GM19452 (cell line): ENCODE measurements around the gene HSFX3.
"Not testable (repeated sequence)": the region's sequence is repeated elsewhere in the genome, so short reads cannot be mapped to it uniquely, and the experiment has no call there.

ENCODE experiments used
- ATAC-seq: cut with Tn5 transposase; IDR thresholded peaks from one replicate; pipeline ENCODE4 v1.9.1; 2021; ENCODE audit not compliant: unreplicated experiment

HSFX3 gene

DNA sequence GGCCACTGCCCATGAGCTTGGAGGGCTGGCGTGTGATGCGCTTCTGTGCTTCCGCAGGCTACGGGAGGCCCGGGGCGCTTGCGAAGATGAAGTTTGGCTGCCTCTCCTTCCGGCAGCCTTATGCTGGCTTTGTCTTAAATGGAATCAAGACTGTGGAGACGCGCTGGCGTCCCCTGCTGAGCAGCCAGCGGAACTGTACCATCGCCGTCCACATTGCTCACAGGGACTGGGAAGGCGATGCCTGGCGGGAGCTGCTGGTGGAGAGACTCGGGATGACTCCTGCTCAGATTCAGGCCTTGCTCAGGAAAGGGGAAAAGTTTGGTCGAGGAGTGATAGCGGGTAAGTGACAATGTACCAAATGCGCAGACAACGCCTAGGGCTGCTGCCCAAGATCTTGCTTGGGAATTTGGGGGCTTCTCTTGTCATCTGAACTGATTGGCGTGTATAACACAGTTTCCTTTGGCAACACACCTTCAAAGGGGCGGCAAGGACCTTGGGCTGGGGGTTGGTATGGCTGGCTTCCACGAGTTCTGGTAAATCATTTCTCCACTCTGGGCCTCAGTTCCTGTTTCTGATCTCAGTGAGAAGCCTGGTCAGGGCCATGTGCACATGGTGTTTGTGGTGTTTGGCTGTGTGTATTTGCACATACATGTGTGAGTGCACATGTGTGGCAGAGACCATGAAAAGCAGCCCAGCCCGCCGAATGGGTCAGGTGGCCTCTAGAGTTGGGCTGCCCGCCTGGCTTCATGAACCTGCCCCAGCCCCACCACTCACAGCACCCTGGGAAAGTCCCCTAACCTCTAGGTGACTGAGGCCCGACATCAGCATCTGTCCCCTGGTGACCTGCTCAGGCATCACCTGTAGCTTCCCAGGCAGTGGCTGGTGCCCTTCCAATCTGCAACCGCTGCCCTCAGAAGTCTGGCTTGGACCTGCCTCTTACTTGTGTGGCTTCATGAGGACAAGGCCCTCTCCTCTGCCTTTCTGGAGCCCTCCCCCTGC is 3.9 kb downstream of the HSFX3 start:
- ATAC-seq = peak; percentile 68

DNA sequence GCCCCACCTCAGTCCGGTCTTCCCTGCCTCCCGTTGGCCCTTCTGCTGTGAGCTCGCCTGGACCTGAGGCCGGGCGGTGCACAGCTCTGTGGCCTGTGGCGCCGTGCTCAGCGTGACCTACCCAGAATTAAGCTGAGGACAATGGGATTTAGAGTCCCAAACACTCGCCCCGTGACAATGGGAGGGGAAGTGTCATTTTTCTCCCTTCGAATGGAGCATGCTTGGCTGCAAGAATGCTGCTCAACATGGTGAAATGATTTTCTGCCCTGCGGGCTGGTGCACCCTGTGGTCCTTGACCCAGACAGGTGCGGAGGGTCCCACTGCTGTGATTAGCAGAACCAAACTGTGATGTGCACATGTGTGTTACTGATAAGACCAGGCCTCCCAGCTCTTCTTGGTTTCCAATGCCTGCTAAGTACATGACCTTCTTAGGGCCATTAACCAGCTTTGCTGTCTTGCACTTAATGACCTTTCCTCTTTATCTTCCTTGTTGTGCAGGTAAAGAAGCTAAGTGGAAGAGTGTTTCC is 8.1 kb downstream of the HSFX3 start:
- no peak for ATAC-seq

DNA sequence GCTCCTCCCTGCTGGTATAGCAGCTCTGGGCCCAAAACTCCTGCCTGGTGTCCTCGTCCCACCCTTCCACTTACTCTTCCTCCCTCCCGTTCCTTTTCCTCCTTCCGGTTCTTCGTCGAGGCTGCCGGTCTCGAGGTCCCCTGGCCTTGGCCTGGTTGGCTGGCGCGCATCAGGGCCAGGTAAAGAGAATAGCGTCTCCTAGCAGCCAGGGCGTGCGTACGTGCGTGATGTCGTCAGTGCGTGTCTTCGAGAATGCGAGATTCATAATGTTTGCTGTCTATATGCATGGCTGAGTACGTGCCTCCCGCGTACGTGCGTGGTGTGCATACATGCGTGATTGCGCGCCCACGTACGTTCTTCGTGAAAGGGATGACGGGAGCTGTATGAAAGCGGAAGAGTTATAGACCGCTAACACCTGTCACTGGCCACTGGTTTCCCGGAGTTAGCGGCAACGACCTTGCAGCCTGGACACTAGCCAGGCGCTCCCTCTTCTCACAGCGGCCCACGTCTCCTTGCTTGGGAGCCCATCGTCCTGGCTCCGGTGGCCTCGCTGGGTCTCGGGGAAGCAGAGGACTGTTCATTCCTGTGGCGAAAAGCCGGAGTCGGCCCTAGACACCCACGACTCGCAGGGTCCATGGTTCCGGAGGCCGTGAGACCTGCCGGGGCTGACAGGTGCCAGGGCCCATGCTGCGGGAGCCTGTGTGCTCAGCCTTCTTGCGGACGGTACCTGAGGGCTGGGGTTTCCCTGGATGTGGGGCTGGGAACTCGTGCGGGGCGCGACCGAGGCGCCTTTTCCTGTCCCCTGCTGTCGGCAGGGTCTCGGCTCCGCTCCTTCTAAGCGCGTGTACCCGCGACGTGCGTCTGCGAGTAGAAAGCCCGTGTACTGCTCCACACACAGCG is 8.9 kb downstream of the HSFX3 start, which contains the start of gene EOLA1:
Gene EOLA1 (plus strand): TSS at position 392 of the 900 bp plus-strand sequence. CDS start 4,619 bp downstream, outside the sequence.
- peak; percentile 83 for ATAC-seq

DNA sequence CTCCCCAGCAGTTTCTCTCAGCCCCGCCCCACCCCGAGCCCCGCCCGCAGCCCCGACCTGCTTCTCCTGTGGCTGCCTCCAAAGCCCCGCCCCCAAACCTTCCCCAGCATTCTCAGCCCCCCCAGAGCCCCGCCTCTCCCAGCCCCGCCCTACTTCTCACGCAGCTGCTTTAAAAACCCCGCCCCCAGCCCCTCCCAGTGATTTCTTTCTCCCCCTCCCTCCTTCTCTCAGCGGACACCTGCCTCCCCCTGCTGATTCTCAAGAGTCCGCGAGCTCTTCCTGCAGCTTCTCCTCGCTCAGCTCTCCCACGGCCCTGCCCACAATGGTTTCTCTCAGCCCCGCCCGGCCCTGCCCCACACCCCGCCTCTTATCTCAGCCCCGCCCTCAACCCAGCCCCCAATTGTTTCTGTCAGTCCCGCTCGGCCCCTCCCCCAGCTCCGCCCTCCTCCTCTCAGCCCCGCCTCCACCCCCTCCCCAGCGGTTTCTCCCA is 9.5 kb downstream of the HSFX3 start:
- peak; percentile 10 for ATAC-seq

DNA sequence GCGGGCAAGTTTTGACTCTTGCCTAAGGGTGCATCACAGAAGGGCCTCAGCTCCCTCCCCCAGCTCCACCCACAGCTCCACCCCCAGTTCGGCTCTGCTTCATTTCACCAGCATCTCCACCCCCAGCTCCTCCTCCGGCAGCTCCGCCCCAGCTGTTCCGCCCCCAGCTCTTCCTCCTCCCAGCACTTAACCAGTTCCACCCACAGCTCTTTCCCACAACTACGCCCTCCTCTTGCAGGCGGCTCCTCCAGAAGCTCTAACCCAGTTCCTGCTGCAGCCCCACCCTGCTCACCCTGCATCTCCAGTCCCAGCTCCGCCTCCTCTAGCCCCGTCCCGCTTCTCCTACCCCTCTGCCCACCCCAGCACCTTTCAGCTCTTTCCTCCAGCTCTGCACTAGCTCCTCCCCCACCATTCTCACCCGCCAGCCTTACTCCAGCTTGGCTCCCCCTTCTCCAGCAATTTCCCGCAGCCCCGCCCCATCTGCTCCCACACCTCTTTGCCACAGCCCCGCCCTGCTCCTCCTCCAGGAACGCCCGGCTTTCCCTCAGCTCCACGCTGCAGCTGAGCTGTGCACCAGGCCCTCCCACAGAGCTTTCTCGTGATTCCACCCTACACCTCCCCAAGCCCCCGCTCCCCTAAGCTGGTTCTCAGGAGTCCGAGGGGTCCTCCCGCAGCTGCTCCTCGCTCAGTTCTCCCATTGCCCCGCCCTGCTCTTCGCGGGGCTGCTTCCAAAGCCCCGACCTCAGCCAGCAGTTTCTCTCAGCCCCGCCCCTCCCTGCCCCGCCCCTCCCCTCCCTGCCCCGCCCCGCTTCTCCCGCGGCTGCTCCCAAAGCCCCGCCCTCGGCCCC is 10.2 kb downstream of the HSFX3 start:
- ATAC-seq = peak; percentile 41

DNA sequence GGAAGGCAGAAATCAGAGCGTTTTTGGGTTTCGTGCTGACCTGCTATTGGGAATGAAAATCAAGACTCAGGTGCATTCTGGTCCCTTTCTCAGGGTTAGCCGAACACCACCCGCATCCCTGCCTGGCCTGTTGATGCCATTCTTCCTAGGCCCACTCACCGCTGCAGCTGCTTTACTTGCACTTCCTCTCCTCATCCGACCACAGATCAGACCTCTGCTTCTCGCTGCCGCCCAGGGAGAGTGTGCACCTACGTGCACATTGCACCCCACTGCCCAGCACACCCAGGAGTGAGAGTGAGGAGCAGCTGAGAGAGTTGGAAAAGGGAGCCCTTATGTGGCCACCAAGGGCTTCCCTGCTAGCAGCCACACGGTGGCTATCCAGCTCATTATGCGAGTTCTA is 12.2 kb downstream of the HSFX3 start:
- ATAC-seq = not testable (repeated sequence)

DNA sequence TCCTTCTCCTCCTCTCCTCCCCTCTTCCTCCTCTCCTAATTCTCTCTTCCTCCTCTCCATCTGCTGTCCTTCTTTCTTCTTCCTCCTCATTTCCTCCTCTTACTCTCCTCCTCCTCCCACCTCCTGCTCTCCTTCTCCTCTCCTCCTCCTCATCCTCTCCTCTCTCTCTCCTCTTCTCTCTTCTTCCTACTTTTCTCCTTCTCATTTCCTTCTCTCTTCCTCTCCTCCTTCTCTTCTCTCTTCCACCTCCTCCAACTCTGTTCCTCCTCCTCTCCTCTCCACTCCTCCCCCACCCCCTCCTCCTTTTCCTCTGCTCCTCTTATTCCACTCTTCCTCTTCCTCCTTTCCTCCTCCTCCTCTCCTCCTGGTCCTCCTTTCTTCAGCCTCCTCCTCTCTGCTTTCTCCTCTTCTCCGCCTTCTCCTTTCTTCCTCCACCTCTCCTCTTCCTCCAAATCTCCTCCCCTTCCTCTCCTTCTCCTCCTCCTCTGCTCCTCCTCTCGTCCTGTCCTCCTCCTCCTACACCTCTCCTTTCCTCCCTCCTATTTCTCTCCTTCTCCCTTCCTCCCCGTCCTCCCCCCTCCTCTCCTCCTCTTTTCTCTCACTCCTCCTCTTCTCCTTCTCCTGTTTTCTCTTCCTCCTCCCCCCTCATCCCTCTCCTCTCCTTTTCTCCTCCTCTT is 14.7 kb downstream of the HSFX3 start:
- not testable (repeated sequence) for ATAC-seq

DNA sequence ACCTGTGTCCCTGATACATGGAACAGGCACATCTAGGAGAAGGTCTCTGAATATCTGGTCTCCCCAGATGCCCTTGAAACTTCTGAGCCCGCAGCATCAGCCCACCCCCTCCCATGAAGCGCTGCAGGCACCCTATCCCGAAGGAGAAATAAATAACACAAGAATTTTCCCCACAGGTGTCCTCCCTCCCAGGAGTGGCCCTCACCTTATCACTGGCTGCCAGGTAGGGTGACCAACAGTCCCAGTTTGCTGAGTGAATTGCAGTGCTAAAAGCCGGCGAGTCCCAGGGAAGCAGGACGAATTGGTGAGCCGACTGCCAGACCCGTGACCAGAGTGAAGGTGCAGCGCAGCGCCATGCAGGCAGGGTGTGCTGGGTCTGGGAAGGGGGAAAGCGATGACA is 15.7 kb downstream of the HSFX3 start:
- not testable (repeated sequence) for ATAC-seq

DNA sequence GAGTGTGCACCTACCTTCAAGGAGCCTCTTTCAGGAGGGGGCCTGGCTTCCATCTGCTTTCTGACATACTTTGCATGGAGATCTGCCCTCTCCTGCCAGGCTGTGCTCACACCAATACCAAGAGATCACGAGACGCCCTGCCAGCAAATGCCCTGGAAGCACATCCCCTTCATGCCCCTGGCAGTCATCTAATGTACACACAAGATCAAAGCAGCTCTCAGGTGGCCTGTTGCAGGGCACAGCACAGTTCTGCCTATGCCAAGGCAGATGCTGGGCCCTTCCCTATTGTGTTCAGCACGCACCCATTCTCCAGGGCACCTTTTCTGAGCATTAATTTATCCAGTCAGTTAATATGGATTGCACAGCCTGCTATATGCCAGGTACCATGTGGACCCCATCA is 16.9 kb downstream of the HSFX3 start:
- ATAC-seq = not testable (repeated sequence)

DNA sequence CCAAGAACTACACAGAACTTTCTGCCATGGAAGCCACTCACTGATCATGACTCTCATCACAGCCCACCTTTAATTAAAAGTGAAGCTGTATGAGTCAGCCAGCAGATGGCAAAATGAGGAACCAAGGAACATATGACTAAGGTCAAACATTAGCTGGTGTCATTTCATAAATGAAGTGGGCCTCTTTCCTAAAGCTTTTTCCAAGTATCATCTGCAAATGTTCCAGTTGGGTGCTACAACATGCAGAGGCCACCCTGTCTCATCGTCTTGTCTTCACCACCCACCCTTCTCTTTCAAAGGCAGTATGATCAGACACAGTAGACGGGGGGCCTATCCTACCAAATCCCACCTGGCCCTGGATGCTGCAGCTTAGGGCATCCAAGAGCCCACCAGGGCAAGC is 18.1 kb downstream of the HSFX3 start:
- no peak for ATAC-seq

DNA sequence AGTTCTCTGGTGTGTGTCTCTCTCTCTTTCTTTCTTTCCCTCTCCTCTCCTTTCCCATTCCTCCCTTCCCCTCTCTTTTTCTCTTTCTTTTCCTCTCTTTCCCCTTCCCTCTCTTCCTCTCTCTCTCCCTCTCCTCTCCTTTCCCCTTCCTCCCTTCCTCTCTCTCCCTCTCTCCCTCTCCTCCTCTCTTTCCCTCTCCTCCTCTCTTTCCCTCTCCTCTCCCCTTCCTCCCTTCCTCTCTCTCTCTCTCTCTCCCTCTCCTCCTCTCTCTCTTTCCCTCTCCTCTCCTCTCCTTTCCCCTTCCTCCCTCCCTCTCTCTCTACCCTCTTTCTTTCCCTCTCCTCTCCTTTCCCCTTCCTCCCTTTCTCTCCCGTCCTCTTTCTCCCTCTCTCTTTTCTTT is 21.3 kb downstream of the HSFX3 start:
- no peak for ATAC-seq

DNA sequence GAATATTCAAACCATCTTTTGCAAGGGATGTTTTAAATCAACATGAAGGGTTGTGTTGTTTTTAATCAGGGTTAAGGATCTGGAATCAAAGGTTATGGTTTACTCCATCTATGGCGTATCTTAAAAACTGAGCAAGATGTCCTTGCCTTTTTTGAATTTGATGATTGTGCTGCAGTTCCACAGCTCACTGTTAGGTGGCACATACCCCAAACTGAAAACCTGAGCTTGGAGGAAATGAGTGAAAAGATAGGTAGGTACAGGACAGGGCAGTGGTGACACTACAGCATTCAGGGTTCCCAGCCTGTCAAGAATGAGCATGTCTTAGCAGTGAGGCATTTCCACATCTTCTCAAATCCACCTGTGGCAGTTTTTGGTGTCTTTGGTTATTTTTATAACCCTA is 22.0 kb downstream of the HSFX3 start:
- ATAC-seq = no peak

DNA sequence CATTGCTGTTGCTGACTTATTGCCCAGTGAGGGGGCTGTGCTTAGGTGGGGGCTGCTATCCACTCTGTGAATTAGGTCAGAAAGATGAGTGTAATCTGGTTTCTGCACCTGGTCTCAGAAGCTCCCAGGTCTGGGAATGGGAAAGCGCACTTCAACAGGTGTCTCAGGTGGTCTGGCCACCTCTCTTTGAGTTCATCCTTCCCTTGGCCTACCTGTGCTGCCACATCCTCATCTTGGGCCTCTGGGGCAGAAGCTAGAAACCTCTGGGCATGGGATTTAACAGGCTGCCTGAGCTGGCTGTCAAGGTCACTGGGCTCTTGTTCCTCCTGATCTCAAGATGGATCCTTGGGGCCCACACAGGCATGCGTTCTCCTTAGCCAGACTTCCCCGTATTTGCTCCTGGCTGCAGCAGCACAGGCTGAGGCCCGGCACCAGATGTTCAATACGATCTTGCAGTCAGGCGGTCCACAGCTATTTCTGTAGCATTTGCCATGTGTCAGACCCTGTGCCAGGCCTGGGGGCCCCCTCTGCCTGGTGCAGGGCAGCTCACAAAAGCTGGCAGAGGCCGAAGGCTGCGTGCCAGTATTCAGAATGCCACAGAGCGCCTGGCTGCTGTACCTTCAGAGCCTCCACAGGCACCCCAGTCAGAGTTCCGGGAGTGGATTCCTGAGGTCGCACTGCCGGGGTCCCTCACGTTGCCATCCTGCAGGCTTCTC is 23.2 kb downstream of the HSFX3 start:
- ATAC-seq = not testable (repeated sequence)

DNA sequence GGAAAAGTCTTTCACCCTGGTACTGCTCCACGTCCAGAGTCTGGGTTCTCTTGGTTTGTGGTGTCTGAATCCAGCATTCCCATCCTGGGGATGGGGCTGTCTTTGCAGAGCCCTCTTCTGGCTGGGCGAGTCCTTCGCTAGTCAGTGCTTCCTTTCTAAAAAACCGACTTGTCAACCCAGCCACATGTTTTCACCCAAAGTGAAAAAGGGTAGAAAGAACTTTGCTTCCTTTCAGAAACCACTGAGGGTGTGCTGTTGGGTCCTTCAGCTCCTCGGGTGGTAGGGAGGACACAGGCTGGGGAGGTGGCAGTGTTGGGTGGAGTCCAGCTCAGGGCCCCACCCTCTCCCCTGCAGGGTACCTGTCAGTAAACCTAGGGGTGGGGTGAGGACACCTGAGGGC is 23.8 kb downstream of the HSFX3 start:
- ATAC-seq = peak; percentile 46

DNA sequence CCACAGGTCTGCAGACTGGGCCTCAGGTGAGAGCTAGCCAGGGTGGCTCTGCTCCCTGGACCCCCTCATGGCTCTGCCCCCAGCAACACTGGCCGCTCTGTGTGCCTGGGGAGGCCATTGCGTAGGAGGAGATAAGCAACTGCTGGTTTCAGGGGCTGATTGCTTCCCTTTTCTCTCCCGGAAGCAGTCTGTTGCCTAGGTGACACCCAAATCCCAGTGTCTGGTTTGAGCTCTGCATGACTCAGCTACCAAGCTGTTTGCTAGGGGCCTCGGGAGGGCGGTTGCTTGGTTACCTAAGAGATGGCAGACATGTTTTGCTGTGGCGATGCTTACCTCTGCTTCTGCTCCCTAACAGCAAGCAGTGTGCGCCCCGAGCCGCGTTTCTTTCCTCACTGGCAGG is 24.3 kb downstream of the HSFX3 start:
- peak; percentile 91 for ATAC-seq

DNA sequence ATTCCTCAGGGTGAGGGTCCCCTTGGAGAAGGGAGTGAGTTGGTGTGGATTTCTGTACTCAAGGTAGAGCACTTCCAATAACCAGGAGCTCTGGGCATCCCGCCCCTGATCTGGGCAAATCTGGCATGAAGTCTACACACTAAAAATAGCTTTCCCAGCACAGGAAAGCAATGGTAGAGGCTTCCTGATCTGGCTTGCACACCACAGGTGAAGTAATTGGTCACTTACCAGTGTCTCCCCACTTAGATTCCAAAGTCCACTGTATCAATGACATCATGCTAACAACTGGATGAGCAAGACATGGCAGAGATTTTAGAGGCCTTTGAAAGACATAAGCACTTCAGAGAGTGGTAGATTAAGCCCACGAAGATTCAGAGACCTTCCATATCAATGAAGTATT is 26.8 kb downstream of the HSFX3 start:
- ATAC-seq = no peak

DNA sequence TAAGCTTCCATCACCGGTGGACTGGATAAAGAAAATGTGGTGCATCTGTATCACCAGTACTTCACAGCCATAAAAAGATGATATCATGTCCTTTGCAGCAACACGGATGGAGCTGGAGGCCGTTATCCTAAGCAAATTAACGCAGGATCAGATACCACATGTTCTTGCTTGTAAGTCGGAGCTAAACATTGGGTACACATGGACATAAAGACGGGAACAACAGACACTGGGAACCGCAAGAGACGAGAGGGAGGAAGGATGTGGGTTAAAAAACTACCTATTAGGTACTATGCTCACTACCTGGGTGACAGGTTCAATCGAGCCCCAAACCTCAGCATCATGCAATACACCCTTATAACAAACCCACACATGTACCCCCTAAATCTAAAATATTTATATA is 28.3 kb downstream of the HSFX3 start:
- ATAC-seq = no peak

DNA sequence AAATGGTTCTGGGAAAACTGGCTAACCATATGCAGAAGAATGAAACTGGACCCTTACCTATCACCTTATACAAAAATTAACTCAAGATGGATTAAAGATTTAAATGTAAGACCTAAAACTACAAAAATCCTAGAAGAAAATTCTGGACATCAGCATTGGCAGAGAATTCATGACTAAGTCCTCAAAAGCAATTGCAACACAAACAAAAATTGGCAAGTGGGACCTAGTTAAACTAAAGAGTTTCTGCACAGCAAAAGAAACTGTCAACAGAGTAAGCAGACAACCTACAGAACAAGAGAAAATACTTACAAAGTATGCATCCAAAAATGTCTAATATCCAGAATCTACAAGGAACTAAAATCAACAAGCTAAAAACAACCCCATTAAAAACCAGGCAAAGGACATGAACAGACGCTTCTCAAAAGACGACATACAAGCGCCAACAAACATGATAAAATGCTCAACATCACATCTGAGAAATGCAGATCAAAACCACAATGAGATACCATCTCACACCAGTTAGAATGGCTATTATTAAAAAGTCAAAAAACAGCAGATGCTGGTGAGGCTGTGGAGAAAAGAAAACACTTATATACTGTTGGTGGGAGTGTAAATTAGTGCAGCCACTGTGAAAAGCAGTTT is 29.0 kb downstream of the HSFX3 start:
- ATAC-seq = not testable (repeated sequence)
